Activated naive CD4-positive, alpha-beta T cell treated with anti-CD3 and anti-CD28 coated beads, Interleukin-2, amount 10 ng/mL, durations not matched to agents 7 days and 5 days (primary cell): ENCODE data around the gene CELSR2.

Experiments
- CTCF ChIA-PET: fragments of 350-600 bp; sonication (Branson Sonifier 250); formaldehyde crosslinking; loops from one replicate; lab custom pipeline; 2021; ENCODE audit warnings: antibody characterized with exemption; lab: Charles Lee
- DNase-seq: peaks from one replicate; pipeline ENCODE4 v3.0.0-alpha.2; 2020
- H3K27ac Mint-ChIP-seq: one replicate; pipeline ENCODE4 v1.8.0; 2021; ENCODE audit warnings: mild to moderate bottlenecking, moderate library complexity, mixed read lengths
- H3K27me3 Mint-ChIP-seq: one replicate; pipeline ENCODE4 v1.8.0; 2021; ENCODE audit warnings: mild to moderate bottlenecking, mixed read lengths
- H3K36me3 Mint-ChIP-seq: one replicate; pipeline ENCODE4 v1.8.0; 2021; ENCODE audit warnings: mixed read lengths
- H3K4me1 Mint-ChIP-seq: one replicate; pipeline ENCODE4 v1.8.0; 2021; ENCODE audit warnings: mixed read lengths
- H3K4me3 Mint-ChIP-seq: one replicate; pipeline ENCODE4 v1.8.0; 2021; ENCODE audit warnings: mild to moderate bottlenecking, moderate library complexity, mixed read lengths
- H3K9me3 Mint-ChIP-seq: one replicate; pipeline ENCODE4 v1.8.0; 2021; ENCODE audit warnings: mixed read lengths

Gene CELSR2, protein sequence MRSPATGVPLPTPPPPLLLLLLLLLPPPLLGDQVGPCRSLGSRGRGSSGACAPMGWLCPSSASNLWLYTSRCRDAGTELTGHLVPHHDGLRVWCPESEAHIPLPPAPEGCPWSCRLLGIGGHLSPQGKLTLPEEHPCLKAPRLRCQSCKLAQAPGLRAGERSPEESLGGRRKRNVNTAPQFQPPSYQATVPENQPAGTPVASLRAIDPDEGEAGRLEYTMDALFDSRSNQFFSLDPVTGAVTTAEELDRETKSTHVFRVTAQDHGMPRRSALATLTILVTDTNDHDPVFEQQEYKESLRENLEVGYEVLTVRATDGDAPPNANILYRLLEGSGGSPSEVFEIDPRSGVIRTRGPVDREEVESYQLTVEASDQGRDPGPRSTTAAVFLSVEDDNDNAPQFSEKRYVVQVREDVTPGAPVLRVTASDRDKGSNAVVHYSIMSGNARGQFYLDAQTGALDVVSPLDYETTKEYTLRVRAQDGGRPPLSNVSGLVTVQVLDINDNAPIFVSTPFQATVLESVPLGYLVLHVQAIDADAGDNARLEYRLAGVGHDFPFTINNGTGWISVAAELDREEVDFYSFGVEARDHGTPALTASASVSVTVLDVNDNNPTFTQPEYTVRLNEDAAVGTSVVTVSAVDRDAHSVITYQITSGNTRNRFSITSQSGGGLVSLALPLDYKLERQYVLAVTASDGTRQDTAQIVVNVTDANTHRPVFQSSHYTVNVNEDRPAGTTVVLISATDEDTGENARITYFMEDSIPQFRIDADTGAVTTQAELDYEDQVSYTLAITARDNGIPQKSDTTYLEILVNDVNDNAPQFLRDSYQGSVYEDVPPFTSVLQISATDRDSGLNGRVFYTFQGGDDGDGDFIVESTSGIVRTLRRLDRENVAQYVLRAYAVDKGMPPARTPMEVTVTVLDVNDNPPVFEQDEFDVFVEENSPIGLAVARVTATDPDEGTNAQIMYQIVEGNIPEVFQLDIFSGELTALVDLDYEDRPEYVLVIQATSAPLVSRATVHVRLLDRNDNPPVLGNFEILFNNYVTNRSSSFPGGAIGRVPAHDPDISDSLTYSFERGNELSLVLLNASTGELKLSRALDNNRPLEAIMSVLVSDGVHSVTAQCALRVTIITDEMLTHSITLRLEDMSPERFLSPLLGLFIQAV (N-terminal part only)

DNA sequence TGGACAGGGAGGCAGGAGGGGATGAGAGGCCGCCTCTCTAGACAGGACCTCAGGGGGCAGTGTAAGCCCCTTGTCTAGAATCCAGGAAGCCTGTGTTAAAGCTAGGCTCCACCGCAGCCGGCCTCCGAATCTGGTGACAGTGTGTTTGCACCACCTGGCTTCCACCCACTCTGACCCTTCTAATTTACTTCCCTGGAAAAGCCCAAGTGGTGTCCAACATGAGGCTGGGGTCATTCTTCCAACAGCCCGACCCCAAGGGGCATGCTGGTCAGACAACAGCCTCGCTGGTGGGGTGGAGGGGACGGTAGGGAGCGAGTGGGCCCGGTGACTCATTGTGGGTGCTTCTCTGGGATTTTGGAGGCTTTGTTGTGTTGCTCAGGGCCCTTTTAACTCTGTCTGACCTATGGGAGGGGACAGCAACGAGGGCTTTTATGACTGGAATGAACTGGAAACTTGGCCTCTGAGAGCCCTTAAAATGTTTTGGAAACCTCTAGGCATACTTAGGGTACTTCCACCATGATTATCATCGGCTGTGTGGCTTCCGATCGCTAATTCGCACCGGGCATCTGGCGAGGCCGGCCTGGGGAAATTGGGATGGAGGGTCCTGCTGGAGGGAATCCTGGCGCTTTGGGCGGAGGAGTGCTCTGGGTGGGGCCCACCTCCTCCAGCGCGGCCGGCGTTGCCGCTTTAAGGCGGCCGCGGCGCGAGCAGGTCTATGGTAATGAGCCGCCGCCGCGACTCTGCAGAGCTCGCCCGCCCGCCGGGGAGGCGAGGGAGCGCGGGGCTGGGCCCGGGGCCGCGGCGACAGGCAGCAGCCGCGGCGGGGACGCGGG, at the start of gene CELSR2:
TSS of gene CELSR2 (plus strand) at position 743 of the 833 bp plus-strand sequence. CDS start 541 bp downstream, outside the sequence.
- no peaks in the 10 kb centered on the region for H3K9me3 Mint-ChIP-seq
- peaks cover 5% of the 10 kb centered on the region for H3K4me1 Mint-ChIP-seq
- H3K4me3 Mint-ChIP-seq: peak within 1 kb of the TSS; percentile 62
- DNase-seq: peak; percentile 77
- H3K27ac Mint-ChIP-seq: no peak within 1 kb of the TSS
- CTCF ChIA-PET: interaction anchor here (1.0 kb wide), 1 partner anchor 9 kb away, joined by 3 read pairs; no protein-coding TSS in a partner anchor
- no peaks in the 10 kb centered on the region for H3K36me3 Mint-ChIP-seq
- H3K27me3 Mint-ChIP-seq: peaks cover 82% of the 10 kb centered on the region

GRCh38 chr1:109199710-109200109, 49.6 kb upstream of the CELSR2 start:
- CTCF ChIA-PET: interaction anchor here (1.1 to 4.7 kb wide), 11 partner anchors 8 to 333 kb away, joined by 3 to 37 read pairs (median 5); partner anchors contain the start of genes SARS1 and SORT1
- peaks cover 16% of the 10 kb centered on the region for H3K27me3 Mint-ChIP-seq
- peak overlapping the region; percentile 7 for H3K27ac Mint-ChIP-seq
- peaks cover 14% of the 10 kb centered on the region for H3K4me1 Mint-ChIP-seq
- DNase-seq: peak; percentile 42
- no peak overlapping the region for H3K4me3 Mint-ChIP-seq
- no peaks in the 10 kb centered on the region for H3K36me3 Mint-ChIP-seq
- no peaks in the 10 kb centered on the region for H3K9me3 Mint-ChIP-seq

DNA sequence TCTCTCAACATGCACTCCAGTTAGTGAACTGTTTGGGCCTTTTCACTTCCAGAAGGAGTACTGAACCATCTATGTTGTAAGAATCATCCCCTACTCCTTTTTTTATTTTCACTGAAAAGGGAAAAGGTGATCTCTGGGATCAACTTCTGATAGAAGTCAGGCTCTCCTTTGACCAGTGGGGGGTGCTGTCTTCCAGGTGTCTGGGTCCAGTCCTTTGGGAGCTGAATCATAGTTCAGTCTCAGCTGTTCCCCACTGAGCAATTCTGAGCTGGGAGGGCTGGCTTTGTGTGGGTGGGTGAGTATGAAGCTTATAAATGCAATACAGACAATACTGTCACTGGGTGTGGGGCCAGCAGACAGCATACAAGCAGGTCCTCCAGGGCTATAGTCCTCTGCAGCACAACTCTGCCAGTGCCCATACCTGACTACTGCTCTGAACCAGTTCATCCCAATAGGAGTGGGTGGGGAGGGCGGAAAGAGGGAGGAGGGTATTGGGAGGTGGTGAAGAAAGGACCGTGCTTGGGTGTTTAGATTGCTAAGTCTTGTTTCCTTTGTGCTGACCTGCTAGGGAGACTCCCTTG, 48.1 kb upstream of the CELSR2 start:
- peak; percentile 62 for DNase-seq
- peaks cover 14% of the 10 kb centered on the region for H3K4me1 Mint-ChIP-seq
- H3K27me3 Mint-ChIP-seq: peaks cover 16% of the 10 kb centered on the region
- H3K9me3 Mint-ChIP-seq: no peaks in the 10 kb centered on the region
- CTCF ChIA-PET: interaction anchor here (0.7 to 4.7 kb wide), 12 partner anchors 10 to 331 kb away, joined by 3 to 37 read pairs (median 4); partner anchors contain the start of genes SARS1 and SORT1
- H3K4me3 Mint-ChIP-seq: no peak overlapping the region
- no peak overlapping the region for H3K27ac Mint-ChIP-seq
- H3K36me3 Mint-ChIP-seq: no peaks in the 10 kb centered on the region

DNA sequence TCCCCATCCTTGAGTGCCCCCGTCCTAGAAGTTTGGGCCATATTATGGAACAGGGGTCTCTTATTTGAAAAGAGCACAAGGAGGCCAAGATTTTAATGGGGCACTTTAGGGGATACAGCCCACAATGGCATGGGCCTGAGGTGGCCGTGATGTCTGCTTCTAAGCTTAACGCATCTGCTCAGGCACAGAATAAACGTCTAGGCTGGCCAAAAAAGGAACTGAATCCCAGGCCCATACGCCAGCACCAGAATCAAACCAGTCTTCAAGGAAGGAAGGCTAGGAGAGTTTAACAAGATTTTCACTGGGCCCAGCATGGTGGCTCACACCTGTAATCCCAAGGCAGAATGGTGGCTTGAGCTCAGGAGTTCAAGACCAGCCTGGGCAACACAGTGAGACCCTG, 44.9 kb upstream of the CELSR2 start:
- DNase-seq: no peak
- no peaks in the 10 kb centered on the region for H3K9me3 Mint-ChIP-seq
- H3K36me3 Mint-ChIP-seq: no peaks in the 10 kb centered on the region
- no peak overlapping the region for H3K27ac Mint-ChIP-seq
- CTCF ChIA-PET: interaction anchor here (1.1 to 1.7 kb wide), 2 partner anchors 60 to 285 kb away, joined by 3 to 5 read pairs; no protein-coding TSS in a partner anchor
- H3K4me3 Mint-ChIP-seq: no peak overlapping the region
- peaks cover 13% of the 10 kb centered on the region for H3K4me1 Mint-ChIP-seq
- peaks cover 16% of the 10 kb centered on the region for H3K27me3 Mint-ChIP-seq

GRCh38 chr1:109206339-109206738, 43.0 kb upstream of the CELSR2 start:
- Mint-ChIP-seq H3K36me3 (no peaks in the 10 kb centered on the region), H3K27ac (no peak overlapping the region), H3K4me3 (no peak overlapping the region), H3K9me3 (no peaks in the 10 kb centered on the region), H3K27me3 (peaks cover 18% of the 10 kb centered on the region), H3K4me1 (peaks cover 5% of the 10 kb centered on the region)
- DNase-seq: no peak
- CTCF ChIA-PET: interaction anchor here (1.2 kb wide), 1 partner anchor 106 kb away, joined by 3 read pairs; no protein-coding TSS in a partner anchor

DNA sequence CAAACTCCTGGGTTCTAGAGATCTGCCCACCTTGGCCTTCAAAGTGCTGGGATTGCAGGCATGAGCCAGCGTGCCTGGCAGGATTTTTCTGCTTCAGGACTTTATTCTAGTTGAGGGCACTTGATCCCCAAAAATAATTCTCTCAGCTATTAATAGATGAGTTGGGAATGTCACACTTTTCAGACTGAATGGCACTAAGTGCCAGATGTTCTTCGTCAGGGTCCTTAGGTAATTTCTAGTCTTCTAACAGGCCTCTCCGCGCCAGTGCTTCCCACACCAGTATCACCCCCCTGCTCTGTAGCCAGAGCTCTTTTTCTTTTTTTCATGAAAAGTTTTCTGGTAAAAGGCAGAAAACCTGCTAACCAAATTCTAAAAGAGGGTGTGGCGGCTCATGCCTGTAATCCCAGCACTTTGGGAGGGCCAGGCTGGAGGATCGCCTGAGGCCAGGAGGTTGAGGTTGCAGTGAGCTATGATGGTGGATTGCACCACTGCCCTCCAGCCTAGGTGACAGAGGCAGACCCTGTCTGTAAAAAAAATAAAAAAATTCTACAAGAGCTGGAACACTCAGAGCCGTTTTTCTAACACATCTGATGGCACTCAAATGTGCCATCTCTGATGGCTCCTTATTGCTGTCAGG, 41.8 kb upstream of the CELSR2 start:
- Mint-ChIP-seq H3K4me3 (no peak overlapping the region), H3K27ac (no peak overlapping the region), H3K9me3 (no peaks in the 10 kb centered on the region), H3K27me3 (peaks cover 22% of the 10 kb centered on the region), H3K36me3 (no peaks in the 10 kb centered on the region), H3K4me1 (peaks cover 5% of the 10 kb centered on the region)
- CTCF ChIA-PET: interaction anchor here (1.2 to 2.1 kb wide), 3 partner anchors 8 to 325 kb away, joined by 3 to 5 read pairs (median 4); no protein-coding TSS in a partner anchor
- DNase-seq: no peak

- Mint-ChIP-seq H3K36me3 (no peaks in the 10 kb centered on the region), H3K27me3 (peaks cover 19% of the 10 kb centered on the region), H3K27ac (no peak overlapping the region), H3K4me3 (no peak overlapping the region), H3K9me3 (no peaks in the 10 kb centered on the region), H3K4me1 (peaks cover 8% of the 10 kb centered on the region)
- CTCF ChIA-PET: interaction anchor here (1.7 to 2.1 kb wide), 2 partner anchors 9 to 324 kb away, joined by 4 to 5 read pairs; no protein-coding TSS in a partner anchor
- no peak for DNase-seq
These were observed 40.9 kb upstream of the CELSR2 start for GRCh38 chr1:109208394-109208793.

DNA sequence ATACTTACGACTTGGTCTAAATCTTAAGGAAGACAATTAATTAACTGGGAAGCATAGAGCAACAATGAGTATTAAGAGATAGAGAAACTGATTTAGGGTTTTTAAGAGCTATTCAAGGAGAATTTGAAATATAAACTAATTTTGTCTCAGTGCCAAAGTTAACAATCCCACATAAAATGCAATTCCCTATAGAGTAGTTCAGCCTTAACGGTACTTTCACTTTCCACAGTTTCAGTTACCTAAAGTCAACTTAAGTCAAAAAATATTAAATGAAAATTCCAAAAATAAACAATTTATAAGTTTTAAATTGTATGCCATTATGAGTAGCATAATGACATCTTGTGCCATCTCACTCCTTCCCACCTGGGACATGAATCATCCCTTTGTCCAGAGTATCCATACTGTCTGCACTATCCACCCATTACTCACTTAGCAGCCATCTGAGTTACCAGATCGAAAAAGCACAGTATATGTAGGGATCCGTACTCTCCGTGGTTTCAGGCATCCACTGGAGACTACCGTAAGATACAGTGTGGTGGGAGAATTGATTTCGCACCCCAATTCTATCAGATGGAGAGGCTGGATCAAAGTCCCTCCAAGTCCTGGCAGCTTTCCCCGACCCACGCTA, 40.4 kb upstream of the CELSR2 start:
- Mint-ChIP-seq H3K27ac (no peak overlapping the region), H3K4me3 (no peak overlapping the region), H3K27me3 (peaks cover 20% of the 10 kb centered on the region), H3K9me3 (no peaks in the 10 kb centered on the region), H3K4me1 (peaks cover 10% of the 10 kb centered on the region), H3K36me3 (no peaks in the 10 kb centered on the region)
- CTCF ChIA-PET: interaction anchor here (1.7 to 2.1 kb wide), 2 partner anchors 10 to 324 kb away, joined by 4 to 5 read pairs; no protein-coding TSS in a partner anchor
- DNase-seq: no peak

GRCh38 chr1:109210058-109210457, 39.3 kb upstream of the CELSR2 start:
- DNase-seq: no peak
- Mint-ChIP-seq H3K9me3 (no peaks in the 10 kb centered on the region), H3K4me3 (no peak overlapping the region), H3K27ac (no peak overlapping the region), H3K27me3 (peaks cover 23% of the 10 kb centered on the region), H3K36me3 (peaks cover 11% of the 10 kb centered on the region), H3K4me1 (peaks cover 19% of the 10 kb centered on the region)
- CTCF ChIA-PET: no interaction called here

GRCh38 chr1:109213345-109213823, 36.0 kb upstream of the CELSR2 start:
- peaks cover 36% of the 10 kb centered on the region for H3K4me1 Mint-ChIP-seq
- H3K4me3 Mint-ChIP-seq: peak overlapping the region; percentile 99

GRCh38 chr1:109213824-109214693, 35.3 kb upstream of the CELSR2 start, which contains the start of gene SARS1:
SARS1 (plus strand) TSS chr1:109213918; CDS start chr1:109213993, 75 bp downstream.
- H3K4me1 Mint-ChIP-seq: peaks cover 40% of the 10 kb centered on the region
- H3K27ac Mint-ChIP-seq: peak within 1 kb of the TSS; percentile 95
- peak within 1 kb of the TSS; percentile 99 for H3K4me3 Mint-ChIP-seq
- CTCF ChIA-PET: interaction anchor here (0.7 to 2.7 kb wide), 8 partner anchors 8 to 319 kb away, joined by 3 to 16 read pairs (median 4); a partner anchor contains a TSS
- peaks cover 36% of the 10 kb centered on the region for H3K36me3 Mint-ChIP-seq
- H3K9me3 Mint-ChIP-seq: no peaks in the 10 kb centered on the region
- peak; percentile 89 for DNase-seq
- peaks cover 20% of the 10 kb centered on the region for H3K27me3 Mint-ChIP-seq

More at GRCh38 chr1:109213345-109213823, 36.0 kb upstream of the CELSR2 start:
- Mint-ChIP-seq H3K27me3 (peaks cover 21% of the 10 kb centered on the region), H3K27ac (peak overlapping the region; percentile 95), H3K9me3 (no peaks in the 10 kb centered on the region), H3K36me3 (peaks cover 32% of the 10 kb centered on the region)
- no peak for DNase-seq
- CTCF ChIA-PET: interaction anchor here (1.0 to 2.7 kb wide), 5 partner anchors 10 to 101 kb away, joined by 3 to 16 read pairs (median 5); a partner anchor contains a TSS
